Panc1 (cell line): ENCODE data around the gene TTLL5. TPM values are rescaled to one million over a fixed set of nuclear protein-coding genes. Genes with fewer than 3 reads are reported as not detected.

ENCODE experiments used
- ATAC-seq: fragments of 200-7000 bp; cut with Tn5 transposase; 2 replicates; pipeline ENCODE4 v1.9.1; 2020; ENCODE audit warnings: mild to moderate bottlenecking, moderate library complexity
- BruUV-seq: library from RNA; stranded (reverse); fragments of 400-500 nt; replicated peaks from 2 replicates; lab custom pipeline; 2021; lab: Mats Ljungman, UMichigan
- CTCF ChIA-PET: fragments of 300-600 bp; sonication (Branson Sonifier 250); formaldehyde crosslinking; loops from one replicate; lab custom pipeline; 2022; ENCODE audit warnings: antibody characterized with exemption; lab: Charles Lee
- POLR2A ChIA-PET: fragments of 300-600 bp; sonication (Branson Sonifier 250); formaldehyde crosslinking; loops from one replicate; lab custom pipeline; 2022; ENCODE audit warnings: antibody characterized with exemption; lab: Charles Lee
- DNase-seq: peaks from one replicate; pipeline ENCODE4 v3.0.0-alpha.2; 2010; ENCODE audit warnings: low read depth, low spot score
- H3K27ac ChIP-seq: 2 replicates; pipeline ENCODE4 v1.5.1; 2011; ENCODE audit warnings: mild to moderate bottlenecking, low read length, inconsistent platforms
- H3K27me3 ChIP-seq: fragments of 200-500 bp; sonication (Bioruptor generic); 2 replicates; pipeline ENCODE4 v1.6.0; 2014; ENCODE audit warnings: low read length, inconsistent platforms; ENCODE audit not compliant: control insufficient read depth, insufficient read depth
- H3K36me3 ChIP-seq: fragments of 200-500 bp; sonication (Bioruptor generic); 2 replicates; pipeline ENCODE4 v1.5.1; 2014; ENCODE audit warnings: inconsistent platforms, mild to moderate bottlenecking, low read length, moderate library complexity; ENCODE audit not compliant: control insufficient read depth, insufficient read depth
- H3K4me1 ChIP-seq: 2 replicates; pipeline ENCODE4 v1.5.1; 2011; ENCODE audit warnings: inconsistent platforms, mild to moderate bottlenecking, low read length, moderate library complexity; ENCODE audit not compliant: control insufficient read depth, insufficient read depth
- H3K4me3 ChIP-seq, 2 experiments: 2 replicates each; pipeline ENCODE4 v1.5.1; 2011 to 2012; ENCODE audit warnings: low read depth in 2 of 2, low read length in 2 of 2, mild to moderate bottlenecking in 2 of 2, inconsistent platforms in 1 of 2, moderate library complexity in 1 of 2
- H3K9me3 ChIP-seq: fragments of 200-500 bp; sonication (Bioruptor generic); 2 replicates; pipeline ENCODE4 v1.5.1; 2014; ENCODE audit warnings: low read depth, mild to moderate bottlenecking, inconsistent platforms, low read length, moderate library complexity; ENCODE audit not compliant: control insufficient read depth, insufficient read depth
- CTCF ChIP-seq: fragments of 450-650 bp; IDR thresholded peaks from 2 replicates; pipeline ENCODE4 v1.5.1; 2017; ENCODE audit warnings: mild to moderate bottlenecking
- POLR2AphosphoS5 ChIP-seq: IDR thresholded peaks from 2 replicates; pipeline ENCODE4 v1.6.1; 2012; ENCODE audit warnings: mild to moderate bottlenecking, low read depth, low read length, moderate library complexity
- SIN3A ChIP-seq: IDR thresholded peaks from 2 replicates; pipeline ENCODE4 v1.6.1; 2012; ENCODE audit warnings: low read depth, mild to moderate bottlenecking, low read length, moderate library complexity, borderline replicate concordance; ENCODE audit not compliant: insufficient read depth
- TCF7L2 ChIP-seq: IDR thresholded peaks from 2 replicates; pipeline ENCODE4 v1.6.1; 2011; ENCODE audit warnings: mild to moderate bottlenecking, low read depth, low read length, inconsistent platforms
- in situ Hi-C: cut with HindIII; loops from 2 replicates; pipeline ENCODE4 v1.10.0; 2016; ENCODE audit warnings: low sequenced_read_pairs, low pct_unique_long_range_greater_than_20kb
- intact Hi-C: fragments of 100-400 bp; cut with micrococcal nuclease; formaldehyde crosslinking; loops from one replicate; pipeline ENCODE4 v1.10.0; 2022; ENCODE audit not compliant: unreplicated experiment
- total RNA-seq: library from RNA; stranded (reverse); gene quantifications from one replicate; pipeline ENCODE4 v1.2.1, GENCODE V29; 2021; ENCODE audit not compliant: unreplicated experiment
- TF ChIP-seq, protein P1 (sequence below), 2 experiments: IDR thresholded peaks; 2 replicates each; pipeline ENCODE4 v1.6.1; 2011 to 2012; ENCODE audit warnings: low read depth in 2 of 2, control low read depth in 1 of 2, low read length in 1 of 2, mild to moderate bottlenecking in 1 of 2, moderate library complexity in 1 of 2; ENCODE audit not compliant: insufficient read depth in 1 of 2

TTLL5 gene
- total RNA-seq, 1 experiment from 2014 or later, result 23.5 TPM

DNA sequence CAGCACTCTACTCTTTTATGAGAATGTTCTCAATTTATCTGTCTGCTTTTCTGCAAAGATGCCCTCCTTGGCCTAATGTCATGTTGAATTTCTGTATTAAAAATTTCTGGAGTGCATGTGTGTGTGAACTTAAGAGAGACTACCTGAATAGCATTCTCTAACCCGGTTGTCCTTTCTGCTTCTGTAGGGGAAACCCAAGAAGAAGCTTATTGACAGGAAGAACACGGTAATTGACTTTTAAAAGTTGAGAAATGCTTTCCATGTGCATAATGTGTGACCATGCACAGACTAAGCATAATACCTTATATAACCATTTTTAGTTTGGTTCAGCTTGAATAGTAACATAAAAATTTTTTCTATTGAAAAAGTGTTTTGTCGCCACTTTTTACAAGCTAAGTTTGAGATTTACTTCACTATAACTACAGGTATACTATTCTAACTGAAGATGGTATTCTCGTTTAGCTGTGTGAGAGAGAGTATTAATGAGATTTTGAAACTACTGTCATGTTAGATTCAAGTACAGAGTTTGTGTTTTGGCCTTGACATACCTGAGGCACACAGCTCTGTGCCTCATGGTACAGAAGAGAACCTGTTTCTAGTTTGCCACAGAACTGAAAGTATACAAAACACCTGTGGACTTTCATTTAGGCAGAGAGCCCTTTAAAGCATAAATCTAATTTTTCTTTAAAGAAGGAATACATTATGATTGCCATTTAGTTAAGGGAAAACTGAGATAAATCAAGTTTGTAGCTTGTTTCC lies 96.8 kb downstream of the TTLL5 start:
- Histone ChIP-seq H3K27ac (no peak overlapping the region), H3K4me3 (no peak overlapping the region), H3K4me1 (no peaks in the 10 kb centered on the region), H3K36me3 (peaks cover 2% of the 10 kb centered on the region; the same call in 1 of the 2 replicates), H3K27me3 (no peaks in the 10 kb centered on the region), H3K9me3 (no peaks in the 10 kb centered on the region)
- ChIA-PET CTCF (no interaction called here), POLR2A (no interaction called here)
- BruUV-seq, result no TSS peak
- in situ Hi-C loops (no loop called here), intact Hi-C loops (no loop called here)
- ATAC-seq (no peak), DNase-seq (no peak)
- TF ChIP-seq POLR2AphosphoS5, result no peak
- TF ChIP-seq CTCF, result no peak
- no peak for TF ChIP-seq TCF7L2
- TF ChIP-seq, protein P1, sequence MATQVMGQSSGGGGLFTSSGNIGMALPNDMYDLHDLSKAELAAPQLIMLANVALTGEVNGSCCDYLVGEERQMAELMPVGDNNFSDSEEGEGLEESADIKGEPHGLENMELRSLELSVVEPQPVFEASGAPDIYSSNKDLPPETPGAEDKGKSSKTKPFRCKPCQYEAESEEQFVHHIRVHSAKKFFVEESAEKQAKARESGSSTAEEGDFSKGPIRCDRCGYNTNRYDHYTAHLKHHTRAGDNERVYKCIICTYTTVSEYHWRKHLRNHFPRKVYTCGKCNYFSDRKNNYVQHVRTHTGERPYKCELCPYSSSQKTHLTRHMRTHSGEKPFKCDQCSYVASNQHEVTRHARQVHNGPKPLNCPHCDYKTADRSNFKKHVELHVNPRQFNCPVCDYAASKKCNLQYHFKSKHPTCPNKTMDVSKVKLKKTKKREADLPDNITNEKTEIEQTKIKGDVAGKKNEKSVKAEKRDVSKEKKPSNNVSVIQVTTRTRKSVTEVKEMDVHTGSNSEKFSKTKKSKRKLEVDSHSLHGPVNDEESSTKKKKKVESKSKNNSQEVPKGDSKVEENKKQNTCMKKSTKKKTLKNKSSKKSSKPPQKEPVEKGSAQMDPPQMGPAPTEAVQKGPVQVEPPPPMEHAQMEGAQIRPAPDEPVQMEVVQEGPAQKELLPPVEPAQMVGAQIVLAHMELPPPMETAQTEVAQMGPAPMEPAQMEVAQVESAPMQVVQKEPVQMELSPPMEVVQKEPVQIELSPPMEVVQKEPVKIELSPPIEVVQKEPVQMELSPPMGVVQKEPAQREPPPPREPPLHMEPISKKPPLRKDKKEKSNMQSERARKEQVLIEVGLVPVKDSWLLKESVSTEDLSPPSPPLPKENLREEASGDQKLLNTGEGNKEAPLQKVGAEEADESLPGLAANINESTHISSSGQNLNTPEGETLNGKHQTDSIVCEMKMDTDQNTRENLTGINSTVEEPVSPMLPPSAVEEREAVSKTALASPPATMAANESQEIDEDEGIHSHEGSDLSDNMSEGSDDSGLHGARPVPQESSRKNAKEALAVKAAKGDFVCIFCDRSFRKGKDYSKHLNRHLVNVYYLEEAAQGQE (IDR thresholded peaks at IDR 0.05; ENCODE audit: insufficient read depth in 1 of 2, low read depth in 2 of 2, low read length in 1 of 2), result no peak
- TF ChIP-seq SIN3A, result no peak

DNA sequence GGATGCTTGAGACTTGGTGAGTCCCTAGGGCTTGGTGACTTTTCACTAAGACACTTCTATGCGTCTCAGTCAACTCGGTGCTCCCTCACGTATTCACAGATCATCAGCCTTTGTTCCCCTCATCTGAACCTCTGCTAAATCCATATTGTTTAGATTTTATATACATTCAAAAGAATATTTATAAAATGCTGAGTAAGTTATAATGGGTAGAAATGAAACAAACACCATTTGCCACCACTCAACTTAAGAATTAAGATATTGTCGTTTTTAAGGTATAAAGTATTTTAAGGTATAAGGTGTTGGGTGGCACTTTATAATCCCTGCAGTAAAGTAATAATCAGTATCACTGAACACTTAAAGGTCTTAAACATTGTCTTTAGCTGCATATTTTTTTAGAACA lies 103.0 kb downstream of the TTLL5 start:
- TF ChIP-seq POLR2AphosphoS5 (no peak), CTCF (no peak), SIN3A (no peak), TCF7L2 (no peak)
- TF ChIP-seq, protein P1 (IDR thresholded peaks at IDR 0.05; ENCODE audit: insufficient read depth in 1 of 2, low read depth in 2 of 2, low read length in 1 of 2), result no peak
- CTCF ChIA-PET, result no interaction called here
- in situ Hi-C loops, result no loop called here

More for the DNA sequence above, 103.0 kb downstream of the TTLL5 start:
- Histone ChIP-seq H3K9me3 (no peaks in the 10 kb centered on the region), H3K27ac (no peak overlapping the region), H3K4me3 (no peak overlapping the region), H3K27me3 (no peaks in the 10 kb centered on the region), H3K36me3 (peaks cover 2% of the 10 kb centered on the region; the same call in 1 of the 2 replicates), H3K4me1 (no peaks in the 10 kb centered on the region)
- no peak for ATAC-seq
- no peak for DNase-seq
- POLR2A ChIA-PET, result no interaction called here
- intact Hi-C loops, result no loop called here
- BruUV-seq, result no TSS peak
